Medulla oblongata (tissue), 1 donor: ENCODE results near the gene PGBD5.

Source experiments
- DNase-seq: peaks from one replicate; pipeline ENCODE4 v3.0.0-alpha.2; 2015; ENCODE audit errors: extremely low spot score

Gene PGBD5

GRCh38 chr1:230301822-230302221, 124.3 kb downstream of the PGBD5 start:
- no peak for DNase-seq

GRCh38 chr1:230301322-230301721, 124.8 kb downstream of the PGBD5 start:
- DNase-seq, result no peak

- no peak for DNase-seq
Measured at GRCh38 chr1:230300322-230301301, 125.5 kb downstream of the PGBD5 start.

GRCh38 chr1:230299191-230300006, 126.7 kb downstream of the PGBD5 start:
- DNase-seq, result no peak

- no peak for DNase-seq
Measured at GRCh38 chr1:230295367-230295766, 130.8 kb downstream of the PGBD5 start.

GRCh38 chr1:230293390-230293700, 132.8 kb downstream of the PGBD5 start:
- DNase-seq, result no peak

- DNase-seq, result no peak
Measured at GRCh38 chr1:230292689-230293389, 133.3 kb downstream of the PGBD5 start.

GRCh38 chr1:230291731-230292620, 134.2 kb downstream of the PGBD5 start:
- DNase-seq, result no peak

GRCh38 chr1:230289350-230289644, 136.8 kb downstream of the PGBD5 start:
- no peak for DNase-seq

GRCh38 chr1:230288641-230289349, 137.3 kb downstream of the PGBD5 start:
- no peak for DNase-seq

- no peak for DNase-seq
Measured at GRCh38 chr1:230287674-230288315, 138.3 kb downstream of the PGBD5 start.

GRCh38 chr1:230286890-230287269, 139.3 kb downstream of the PGBD5 start:
- no peak for DNase-seq

- no peak for DNase-seq
Measured at GRCh38 chr1:230286166-230286889, 139.8 kb downstream of the PGBD5 start.

GRCh38 chr1:230285351-230285750, 140.8 kb downstream of the PGBD5 start:
- DNase-seq, result no peak

GRCh38 chr1:230284891-230285290, 141.2 kb downstream of the PGBD5 start:
- no peak for DNase-seq

GRCh38 chr1:230283678-230284077, 142.5 kb downstream of the PGBD5 start:
- DNase-seq, result no peak

- no peak for DNase-seq
Measured at GRCh38 chr1:230282157-230282556, 144.0 kb downstream of the PGBD5 start.

- DNase-seq, result no peak
Measured at GRCh38 chr1:230281556-230281955, 144.6 kb downstream of the PGBD5 start.

- no peak for DNase-seq
Measured at GRCh38 chr1:230280906-230281413, 145.2 kb downstream of the PGBD5 start.
